GM04504 (cell line): ENCODE measurements around the gene BCL10.
"Not testable (repeated sequence)": the region's sequence is repeated elsewhere in the genome, so short reads cannot be mapped to it uniquely, and the experiment has no call there.

Experiments
- DNase-seq: peaks from one replicate; pipeline ENCODE4 v3.0.0-alpha.2; 2012; ENCODE audit warnings: low read depth

Gene BCL10

GRCh38 chr1:85264150-85264549, 12.3 kb downstream of the BCL10 start:
- no peak for DNase-seq

DNA sequence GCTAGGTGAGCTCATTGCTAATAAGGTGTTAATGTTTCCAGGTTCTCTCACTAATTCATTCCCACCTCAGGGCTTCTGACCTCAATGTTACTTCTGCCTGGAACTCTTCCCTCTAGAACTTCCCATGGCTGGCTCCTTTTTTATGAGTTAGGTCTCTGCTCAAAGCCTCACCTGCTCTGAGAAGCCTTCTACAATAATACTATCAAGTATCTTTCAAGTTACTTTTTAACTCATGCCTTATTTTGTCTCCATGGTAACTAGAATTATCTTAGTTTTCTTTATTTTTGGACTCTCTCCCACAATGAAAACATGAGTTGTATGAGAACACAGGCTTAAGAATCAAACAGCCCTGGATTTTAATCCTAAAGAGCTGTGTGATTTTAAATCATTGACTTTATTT, 13.4 kb downstream of the BCL10 start:
- DNase-seq: no peak

GRCh38 chr1:85259912-85260274, 16.5 kb downstream of the BCL10 start:
- DNase-seq: peak; percentile 46

DNA sequence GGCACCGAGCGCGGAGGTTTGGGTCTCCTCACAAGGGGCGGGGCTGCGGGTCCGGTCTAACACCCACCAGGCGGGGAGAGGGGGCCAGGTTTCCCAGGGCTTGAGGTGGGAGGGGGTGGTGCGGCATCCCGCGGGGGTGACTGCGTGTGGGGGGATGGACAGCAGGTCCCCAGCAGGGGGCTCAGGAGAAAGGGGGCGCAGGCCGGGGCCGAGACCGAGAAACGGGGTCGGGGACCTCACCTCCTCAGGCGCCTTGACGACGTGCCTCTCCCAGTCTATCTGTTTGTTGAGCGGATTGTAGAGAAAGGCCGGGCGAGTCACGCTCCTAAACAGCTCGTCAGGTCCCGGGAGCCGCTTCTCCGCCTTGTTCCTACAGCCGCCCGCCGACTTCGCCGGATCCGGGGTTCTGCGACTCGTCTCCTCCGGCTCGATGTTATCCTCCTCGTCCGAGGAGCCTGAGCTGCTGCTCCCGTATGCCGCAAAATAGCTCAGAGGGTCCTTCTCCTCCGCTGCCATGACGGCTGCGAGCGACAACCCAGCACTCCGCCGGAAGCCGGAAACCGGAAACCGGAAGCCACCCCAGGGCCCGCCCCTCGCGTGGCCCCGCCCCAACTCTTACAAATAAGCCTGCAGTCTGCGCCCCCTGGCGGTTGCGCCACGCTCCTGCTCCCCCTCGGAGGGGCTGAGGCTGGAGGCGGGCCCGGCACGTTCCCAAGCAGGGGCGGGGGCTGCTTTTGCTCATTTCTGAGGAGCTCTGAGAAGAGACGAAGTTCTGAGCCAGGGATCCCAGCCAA, 17.1 kb downstream of the BCL10 start, which contains the start of gene C1orf52:
Gene C1orf52, minus strand, starts transcription at position 545 of the 794 bp plus-strand sequence. Its CDS starts 29 bp downstream, at position 516.
- DNase-seq: peak; percentile 80

GRCh38 chr1:85258536-85259117, 17.8 kb downstream of the BCL10 start:
- DNase-seq: no peak

GRCh38 chr1:85249042-85249441, 27.4 kb downstream of the BCL10 start:
- DNase-seq: not testable (repeated sequence)

- no peak for DNase-seq
Measured at GRCh38 chr1:85245891-85246290, 30.5 kb downstream of the BCL10 start.

DNA sequence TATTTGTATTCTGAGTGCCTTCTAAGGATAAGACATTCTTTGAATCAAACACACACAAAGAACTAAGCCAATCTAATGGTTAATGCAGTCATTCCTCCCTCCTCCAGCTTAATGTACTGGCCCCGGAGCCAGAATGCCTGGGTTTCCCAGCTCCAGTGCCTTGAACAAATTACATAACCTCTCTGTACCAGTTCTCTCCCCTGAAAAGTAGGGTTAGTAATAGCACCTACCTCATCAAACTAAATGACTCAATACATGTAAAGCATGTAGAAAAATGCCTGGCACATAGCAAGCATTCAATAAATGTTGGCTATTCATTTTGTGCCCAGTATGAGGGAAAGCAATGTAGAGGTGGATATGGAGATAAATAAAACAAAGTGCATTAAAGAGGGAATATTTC, 31.0 kb downstream of the BCL10 start:
- no peak for DNase-seq

DNA sequence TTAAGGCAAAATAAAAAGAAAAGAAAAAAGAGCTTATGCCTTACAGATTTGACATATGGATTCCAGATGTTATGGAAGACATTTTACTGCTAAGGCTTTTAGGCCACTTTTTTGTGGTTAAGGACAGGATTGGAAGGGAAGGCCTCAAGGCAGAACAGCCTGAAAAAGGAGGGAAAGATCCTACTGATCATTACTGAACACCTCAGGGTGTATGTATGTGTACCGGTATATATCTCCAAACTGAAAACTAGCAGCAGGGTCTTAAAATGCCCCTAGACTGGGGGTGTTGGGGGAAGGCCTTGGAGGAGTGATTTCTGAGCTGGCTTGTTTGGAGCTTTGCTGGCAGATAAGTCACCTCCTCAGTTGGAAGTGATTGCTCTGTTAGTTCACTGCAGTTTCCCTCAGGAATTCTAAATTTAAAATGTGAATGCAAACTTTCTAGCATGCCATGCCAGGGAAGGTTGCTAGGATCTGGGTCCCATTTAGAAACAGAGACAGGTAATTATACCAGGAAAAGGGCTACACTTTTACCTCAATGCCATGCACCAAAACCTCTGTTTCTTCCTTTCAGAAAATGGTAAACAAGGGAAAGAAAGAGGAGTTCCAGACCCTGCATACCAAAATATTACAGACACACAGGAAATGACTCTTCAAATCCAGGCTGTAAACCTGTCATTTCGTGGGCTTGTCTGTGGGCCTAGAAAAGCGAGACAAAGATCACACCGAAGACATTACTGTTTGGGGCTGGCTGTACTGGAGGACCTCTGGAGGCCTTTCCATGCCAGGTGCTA, 32.0 kb downstream of the BCL10 start:
- peak; percentile 86 for DNase-seq

DNA sequence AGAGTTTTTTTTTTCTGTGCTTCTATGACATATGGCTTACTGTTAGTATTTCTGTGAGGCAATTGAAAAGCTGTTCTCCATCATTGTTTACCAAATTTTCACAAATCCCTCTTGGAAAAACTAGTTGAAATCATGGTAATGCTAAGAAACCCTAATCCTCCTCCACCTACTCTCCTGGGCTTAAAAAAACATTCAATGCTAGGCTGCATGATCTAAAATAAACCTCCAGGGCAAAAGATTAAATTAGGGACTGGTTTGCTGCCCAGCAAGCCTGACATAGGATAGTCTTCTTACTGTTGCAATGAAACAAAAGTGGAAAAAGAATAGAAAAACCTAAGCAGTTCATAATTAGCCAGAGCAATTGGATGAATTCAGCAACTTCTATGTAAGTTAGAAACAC, 33.1 kb downstream of the BCL10 start:
- DNase-seq: no peak

- no peak for DNase-seq
Measured at GRCh38 chr1:85240643-85241042, 35.8 kb downstream of the BCL10 start.

- no peak for DNase-seq
Measured at GRCh38 chr1:85240174-85240601, 36.2 kb downstream of the BCL10 start.

GRCh38 chr1:85237613-85238012, 38.8 kb downstream of the BCL10 start:
- no peak for DNase-seq

GRCh38 chr1:85230305-85230977, 46.0 kb downstream of the BCL10 start:
- DNase-seq: no peak

DNA sequence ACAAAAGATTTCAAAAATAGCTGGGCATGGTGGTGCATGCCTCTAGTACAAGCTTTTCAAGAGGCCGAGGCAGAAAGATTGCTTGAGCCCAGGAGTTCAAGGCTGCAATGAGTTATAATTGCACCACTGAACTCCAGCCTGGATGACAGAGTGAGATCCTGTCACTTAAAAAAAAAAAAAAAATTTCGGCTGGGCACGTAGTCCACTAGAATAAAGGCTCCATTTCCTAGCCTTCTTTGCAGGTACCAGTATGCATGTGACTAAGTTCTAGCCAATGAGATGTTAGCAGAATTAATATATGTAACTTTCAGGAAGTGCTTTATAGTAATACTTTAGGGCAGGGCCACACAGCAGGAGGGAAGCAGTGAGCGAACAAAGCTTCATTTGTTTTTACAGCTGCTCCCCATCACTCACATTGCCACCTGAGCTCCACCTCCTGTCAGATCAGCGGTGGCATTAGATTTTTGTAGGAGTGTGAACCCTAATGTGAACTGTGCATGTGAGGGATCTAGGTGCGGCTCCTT, 46.8 kb downstream of the BCL10 start:
- DNase-seq: no peak

GRCh38 chr1:85228972-85229371, 47.5 kb downstream of the BCL10 start:
- no peak for DNase-seq

- no peak for DNase-seq
Measured at GRCh38 chr1:85225624-85226380, 50.6 kb downstream of the BCL10 start.

GRCh38 chr1:85224734-85225623, 51.5 kb downstream of the BCL10 start:
- DNase-seq: no peak

DNA sequence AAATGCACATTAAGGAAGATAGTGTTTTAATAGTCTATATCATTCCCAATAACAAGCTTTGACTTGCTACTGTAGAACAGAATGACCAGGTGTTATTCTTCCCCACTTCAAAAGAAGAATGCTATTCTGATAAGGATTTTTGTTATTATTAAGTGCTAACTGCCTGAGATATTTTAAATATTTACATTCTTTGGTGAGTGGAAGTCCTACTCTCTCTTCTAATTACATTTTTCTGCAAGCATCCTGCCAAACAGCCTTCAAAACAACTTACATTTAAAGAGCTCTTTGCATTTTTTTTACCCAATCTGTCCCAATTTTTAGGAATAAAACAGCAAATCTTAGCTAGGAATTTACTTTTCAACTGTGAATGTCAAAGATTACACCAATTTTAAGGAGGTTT, 52.1 kb downstream of the BCL10 start:
- no peak for DNase-seq

- no peak for DNase-seq
Measured at GRCh38 chr1:85223334-85223733, 53.1 kb downstream of the BCL10 start.
